ENCODE data around the gene CAPN11. TPM values are rescaled to one million over a fixed set of nuclear protein-coding genes. Genes with fewer than 3 reads are reported as not detected.
"Not testable (repeated sequence)": the region's sequence is repeated elsewhere in the genome, so short reads cannot be mapped to it uniquely, and the experiment has no call there.

CAPN11 gene
- total RNA-seq, 2 experiments from 2014 or later = 0.12 TPM; not detected in 1

DNA sequence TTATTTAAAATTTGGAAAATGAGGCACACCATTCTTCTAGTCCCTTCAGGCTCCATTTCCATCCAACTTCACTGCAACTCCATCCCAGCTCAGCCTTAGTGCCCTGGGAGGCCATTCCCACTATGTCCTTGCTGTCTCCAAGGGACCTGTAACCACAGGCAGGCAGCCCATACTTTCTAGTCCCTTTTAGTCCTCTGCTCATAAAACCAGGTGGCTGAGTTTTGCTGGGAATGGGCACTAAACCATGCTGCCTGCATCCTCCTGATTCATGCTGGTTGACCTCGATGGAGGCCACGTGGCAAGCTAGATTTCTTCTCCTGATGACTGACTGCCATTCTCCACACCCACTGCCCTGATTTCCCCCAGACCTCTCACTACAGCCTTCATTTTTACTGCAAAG is 30.6 kb downstream of the CAPN11 start:
- CTCF ChIA-PET = interaction anchor here (1.1 to 1.9 kb wide), 5 partner anchors 16 to 67 kb away, joined by 3 to 6 read pairs (median 3); partner anchors contain the start of genes SLC29A1 and SLC35B2
- H3K9me3 Mint-ChIP-seq = no peaks in the 10 kb centered on the region
- POLR2A ChIA-PET = interaction anchor here (0.6 to 1.3 kb wide), 3 partner anchors 58 to 275 kb away, joined by 3 to 4 read pairs (median 4); partner anchors contain the start of gene HSP90AB1
- intact Hi-C loops (cut with micrococcal nuclease) = no loop called here
- H3K36me3 Mint-ChIP-seq = no peaks in the 10 kb centered on the region
- H3K27ac Mint-ChIP-seq = no peak overlapping the region
- DNase-seq = no peak
- peaks cover 6% of the 10 kb centered on the region for H3K27me3 Mint-ChIP-seq
- no peak overlapping the region for H3K4me3 Mint-ChIP-seq
- peaks cover 12% of the 10 kb centered on the region for H3K4me1 Mint-ChIP-seq (ENCODE audit: low read depth)

- intact Hi-C loops (cut with micrococcal nuclease) = no loop called here
- H3K4me3 Mint-ChIP-seq = no peak overlapping the region
- no peak overlapping the region for H3K27ac Mint-ChIP-seq
- ChIA-PET POLR2A (no interaction called here), CTCF (interaction anchor here (1.1 to 1.4 kb wide), 2 partner anchors 17 to 32 kb away, joined by 3 to 4 read pairs; no protein-coding TSS in a partner anchor)
- H3K27me3 Mint-ChIP-seq = peaks cover 5% of the 10 kb centered on the region
- no peak for DNase-seq
- H3K4me1 Mint-ChIP-seq (ENCODE audit: low read depth) = peaks cover 12% of the 10 kb centered on the region
- no peaks in the 10 kb centered on the region for H3K9me3 Mint-ChIP-seq
- no peaks in the 10 kb centered on the region for H3K36me3 Mint-ChIP-seq
Measured at GRCh38 chr6:44190715-44191114, 32.1 kb downstream of the CAPN11 start.

DNA sequence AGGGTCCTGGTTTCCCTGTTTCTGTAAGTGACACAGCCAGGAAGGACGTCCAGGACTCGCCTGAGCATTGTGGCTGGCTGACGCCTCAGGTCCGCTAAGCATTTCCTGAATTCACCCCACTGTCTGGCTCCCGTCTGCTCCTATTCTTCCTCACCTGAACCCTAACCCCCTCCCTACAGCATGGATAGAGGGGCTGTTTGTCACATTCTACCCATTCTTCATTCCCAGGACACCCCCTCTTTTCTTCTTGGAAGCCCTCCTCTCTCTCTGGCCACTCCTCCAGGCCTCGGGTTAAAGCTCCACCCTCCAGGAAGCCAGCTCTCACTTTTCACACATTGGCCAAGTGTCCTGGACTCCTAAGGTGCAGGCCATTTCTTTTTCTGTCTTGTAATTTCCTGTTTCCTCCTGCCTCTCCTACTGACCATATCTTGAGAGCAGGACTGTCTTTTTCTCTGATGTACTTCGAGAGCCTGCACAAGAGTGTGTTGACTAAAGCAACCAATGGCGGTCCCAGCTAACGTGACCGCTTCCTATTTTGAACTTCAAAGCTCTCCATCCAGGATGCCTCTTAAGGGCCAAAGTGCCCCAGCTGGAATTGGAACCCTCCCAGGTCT is 33.9 kb downstream of the CAPN11 start:
- H3K4me1 Mint-ChIP-seq (ENCODE audit: low read depth) = peaks cover 6% of the 10 kb centered on the region
- peaks cover 2% of the 10 kb centered on the region for H3K27me3 Mint-ChIP-seq
- H3K27ac Mint-ChIP-seq = no peak overlapping the region
- intact Hi-C loops (cut with micrococcal nuclease) = no loop called here
- no peak for DNase-seq
- ChIA-PET POLR2A (no interaction called here), CTCF (interaction anchor here (0.8 to 1.1 kb wide), 2 partner anchors 29 to 43 kb away, joined by 3 read pairs; no protein-coding TSS in a partner anchor)
- no peaks in the 10 kb centered on the region for H3K9me3 Mint-ChIP-seq
- no peak overlapping the region for H3K4me3 Mint-ChIP-seq
- no peaks in the 10 kb centered on the region for H3K36me3 Mint-ChIP-seq

DNA sequence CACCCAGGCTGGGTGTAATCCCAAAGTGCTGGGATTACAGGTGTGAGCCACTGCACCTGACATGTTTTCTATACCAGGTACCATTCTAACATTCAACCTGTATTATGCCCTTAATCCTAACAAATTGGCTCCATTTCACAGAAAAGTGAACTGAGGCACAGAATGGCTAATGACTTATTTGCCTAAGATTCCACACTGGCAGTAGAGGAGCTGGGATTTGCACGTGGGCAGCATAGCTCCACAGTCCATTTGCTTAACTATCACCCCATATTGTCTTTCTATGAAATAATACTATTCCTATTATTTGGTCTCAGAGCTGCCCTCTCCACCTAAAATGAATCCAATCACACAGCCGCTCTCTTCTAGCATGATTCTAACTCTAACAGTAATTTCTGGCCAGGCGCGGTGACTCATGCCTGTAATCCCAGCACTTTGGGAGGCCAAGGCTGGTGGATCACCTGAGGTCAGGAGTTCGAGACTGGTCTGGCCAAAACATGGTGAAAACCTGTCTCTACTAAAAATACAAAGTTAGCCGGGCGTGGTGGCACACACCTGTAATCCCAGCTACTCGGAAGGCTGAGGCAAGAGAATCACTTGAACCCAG is 34.8 kb downstream of the CAPN11 start:
- no peaks in the 10 kb centered on the region for H3K36me3 Mint-ChIP-seq

DNA sequence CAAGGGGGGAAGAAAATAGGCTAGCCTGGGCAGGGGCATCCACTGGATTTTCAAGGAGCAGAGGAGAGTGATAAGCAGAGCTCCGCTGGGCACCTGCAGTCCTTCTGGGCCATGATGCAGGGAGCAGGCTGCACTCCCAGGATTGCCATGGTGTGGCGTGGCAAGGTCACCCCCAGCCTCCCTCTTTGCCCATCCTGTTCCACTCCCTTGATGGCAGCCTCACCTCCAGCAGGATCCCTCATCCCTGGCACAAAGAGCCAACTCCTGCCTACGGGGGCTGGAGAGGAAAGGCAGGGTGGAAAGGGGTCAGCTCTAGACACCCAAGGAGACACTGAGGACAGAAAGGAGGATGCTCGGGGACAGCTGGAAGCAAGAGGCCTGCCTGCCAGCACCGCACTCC is 35.7 kb downstream of the CAPN11 start:
- POLR2A ChIA-PET = no interaction called here
- no peak for DNase-seq
- Mint-ChIP-seq H3K27ac (no peak overlapping the region), H3K27me3 (peaks cover 2% of the 10 kb centered on the region), H3K4me1 (ENCODE audit: low read depth) (peaks cover 3% of the 10 kb centered on the region), H3K36me3 (no peaks in the 10 kb centered on the region), H3K9me3 (no peaks in the 10 kb centered on the region), H3K4me3 (no peak overlapping the region)
- intact Hi-C loops (cut with micrococcal nuclease) = no loop called here
- CTCF ChIA-PET = interaction anchor here (0.8 to 1.4 kb wide), 2 partner anchors 22 to 62 kb away, joined by 4 to 5 read pairs; no protein-coding TSS in a partner anchor

More for the DNA sequence above, 34.8 kb downstream of the CAPN11 start:
- DNase-seq = no peak
- ChIA-PET CTCF (interaction anchor here (0.8 to 1.1 kb wide), 2 partner anchors 28 to 42 kb away, joined by 3 read pairs; no protein-coding TSS in a partner anchor), POLR2A (no interaction called here)
- H3K4me3 Mint-ChIP-seq = no peak overlapping the region
- peaks cover 2% of the 10 kb centered on the region for H3K27me3 Mint-ChIP-seq
- intact Hi-C loops (cut with micrococcal nuclease) = no loop called here
- H3K9me3 Mint-ChIP-seq = no peaks in the 10 kb centered on the region
- peaks cover 6% of the 10 kb centered on the region for H3K4me1 Mint-ChIP-seq (ENCODE audit: low read depth)
- no peak overlapping the region for H3K27ac Mint-ChIP-seq

GRCh38 chr6:44196351-44196750 is 37.7 kb downstream of the CAPN11 start:
- intact Hi-C loops (cut with micrococcal nuclease); H3K4me1 Mint-ChIP-seq (ENCODE audit: low read depth); DNase-seq; H3K4me3 Mint-ChIP-seq; H3K27ac Mint-ChIP-seq; H3K36me3 Mint-ChIP-seq; H3K27me3 Mint-ChIP-seq; POLR2A ChIA-PET; H3K9me3 Mint-ChIP-seq: not testable (repeated sequence)
- CTCF ChIA-PET = interaction anchor here (1.0 kb wide), 1 partner anchor 24 kb away, joined by 3 read pairs; no protein-coding TSS in a partner anchor

DNA sequence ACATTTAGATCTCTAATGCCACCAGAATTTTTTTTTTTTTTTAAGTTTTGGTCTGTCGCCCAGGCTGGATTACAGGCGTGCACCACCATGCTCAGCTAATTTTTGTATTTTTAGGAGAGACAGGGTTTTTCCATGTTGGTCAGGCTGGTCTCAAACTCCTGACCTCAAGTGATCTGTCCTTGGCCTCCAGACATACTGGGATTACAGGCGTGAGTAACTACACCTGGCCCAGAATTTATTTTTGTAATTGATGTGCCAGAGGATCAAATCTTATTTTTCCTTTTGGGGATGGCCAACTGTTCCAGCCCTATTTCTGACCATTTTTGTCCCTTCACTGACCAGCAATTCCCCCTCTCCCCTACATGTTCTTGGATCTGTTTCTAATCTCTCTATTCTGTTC is 40.1 kb downstream of the CAPN11 start:
- Mint-ChIP-seq H3K4me3 (no peak overlapping the region), H3K36me3 (no peaks in the 10 kb centered on the region), H3K27me3 (peaks cover 2% of the 10 kb centered on the region), H3K4me1 (ENCODE audit: low read depth) (no peaks in the 10 kb centered on the region), H3K27ac (no peak overlapping the region), H3K9me3 (no peaks in the 10 kb centered on the region)
- ChIA-PET POLR2A (no interaction called here), CTCF (interaction anchor here (0.7 kb wide), 1 partner anchor 47 kb away, joined by 3 read pairs; no protein-coding TSS in a partner anchor)
- intact Hi-C loops (cut with micrococcal nuclease) = no loop called here
- DNase-seq = no peak

- Mint-ChIP-seq H3K9me3 (no peaks in the 10 kb centered on the region), H3K4me3 (no peak overlapping the region), H3K4me1 (ENCODE audit: low read depth) (no peaks in the 10 kb centered on the region), H3K27ac (no peak overlapping the region), H3K27me3 (peaks cover 2% of the 10 kb centered on the region), H3K36me3 (no peaks in the 10 kb centered on the region)
- ChIA-PET CTCF (interaction anchor here (0.6 kb wide), 1 partner anchor 27 kb away, joined by 3 read pairs; no protein-coding TSS in a partner anchor), POLR2A (no interaction called here)
- intact Hi-C loops (cut with micrococcal nuclease) = no loop called here
- no peak for DNase-seq
Measured at GRCh38 chr6:44199883-44200282, 41.3 kb downstream of the CAPN11 start.

GRCh38 chr6:44201200-44201599 is 42.6 kb downstream of the CAPN11 start:
- Mint-ChIP-seq H3K27me3 (peaks cover 2% of the 10 kb centered on the region), H3K36me3 (no peaks in the 10 kb centered on the region), H3K4me3 (no peak overlapping the region), H3K9me3 (no peaks in the 10 kb centered on the region), H3K27ac (no peak overlapping the region), H3K4me1 (ENCODE audit: low read depth) (no peaks in the 10 kb centered on the region)
- POLR2A ChIA-PET = no interaction called here
- CTCF ChIA-PET = no interaction called here
- no peak for DNase-seq
- intact Hi-C loops (cut with micrococcal nuclease) = no loop called here

- POLR2A ChIA-PET = no interaction called here
- peaks cover 2% of the 10 kb centered on the region for H3K27me3 Mint-ChIP-seq
- no peak for DNase-seq
- no peak overlapping the region for H3K27ac Mint-ChIP-seq
- CTCF ChIA-PET = no interaction called here
- intact Hi-C loops (cut with micrococcal nuclease) = no loop called here
- no peaks in the 10 kb centered on the region for H3K9me3 Mint-ChIP-seq
- no peaks in the 10 kb centered on the region for H3K4me1 Mint-ChIP-seq (ENCODE audit: low read depth)
- no peaks in the 10 kb centered on the region for H3K36me3 Mint-ChIP-seq
- no peak overlapping the region for H3K4me3 Mint-ChIP-seq
Measured at GRCh38 chr6:44201638-44202303, 43.2 kb downstream of the CAPN11 start.

GRCh38 chr6:44202332-44202971 is 43.8 kb downstream of the CAPN11 start:
- Mint-ChIP-seq H3K4me3 (no peak overlapping the region), H3K4me1 (ENCODE audit: low read depth) (no peaks in the 10 kb centered on the region), H3K9me3 (no peaks in the 10 kb centered on the region), H3K27ac (no peak overlapping the region), H3K36me3 (no peaks in the 10 kb centered on the region), H3K27me3 (peaks cover 2% of the 10 kb centered on the region)
- no peak for DNase-seq
- intact Hi-C loops (cut with micrococcal nuclease) = no loop called here
- ChIA-PET CTCF (no interaction called here), POLR2A (no interaction called here)
